Measurements from ENCODE around the gene CNKSR3.

CNKSR3 gene

DNA sequence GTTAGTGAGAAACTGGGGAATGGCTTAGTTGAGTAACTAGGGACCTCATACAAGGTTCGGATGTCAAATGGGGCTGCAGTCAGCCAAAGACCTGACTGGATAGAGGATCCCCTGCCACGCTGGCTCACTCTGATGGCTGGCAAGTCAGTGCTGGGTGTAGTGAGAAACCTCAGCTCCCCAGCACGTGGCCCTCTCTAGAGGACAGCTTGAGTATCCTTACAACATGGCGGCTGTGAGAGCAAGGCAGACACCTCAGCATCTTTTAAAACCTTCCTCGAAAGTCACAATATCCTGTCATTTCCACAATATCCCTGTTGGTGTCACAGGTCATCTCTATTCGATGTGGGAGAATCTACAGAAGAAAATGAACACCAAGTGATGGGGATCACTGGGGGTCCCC, 127.2 kb downstream of the CNKSR3 start:
- no peak for DNase-seq (ENCODE audit: low read depth)
- H3K4me3 ChIP-seq (replicated peaks; ENCODE audit: low read depth, low read length): no peak overlapping the region
- TF ChIP-seq, protein P1, sequence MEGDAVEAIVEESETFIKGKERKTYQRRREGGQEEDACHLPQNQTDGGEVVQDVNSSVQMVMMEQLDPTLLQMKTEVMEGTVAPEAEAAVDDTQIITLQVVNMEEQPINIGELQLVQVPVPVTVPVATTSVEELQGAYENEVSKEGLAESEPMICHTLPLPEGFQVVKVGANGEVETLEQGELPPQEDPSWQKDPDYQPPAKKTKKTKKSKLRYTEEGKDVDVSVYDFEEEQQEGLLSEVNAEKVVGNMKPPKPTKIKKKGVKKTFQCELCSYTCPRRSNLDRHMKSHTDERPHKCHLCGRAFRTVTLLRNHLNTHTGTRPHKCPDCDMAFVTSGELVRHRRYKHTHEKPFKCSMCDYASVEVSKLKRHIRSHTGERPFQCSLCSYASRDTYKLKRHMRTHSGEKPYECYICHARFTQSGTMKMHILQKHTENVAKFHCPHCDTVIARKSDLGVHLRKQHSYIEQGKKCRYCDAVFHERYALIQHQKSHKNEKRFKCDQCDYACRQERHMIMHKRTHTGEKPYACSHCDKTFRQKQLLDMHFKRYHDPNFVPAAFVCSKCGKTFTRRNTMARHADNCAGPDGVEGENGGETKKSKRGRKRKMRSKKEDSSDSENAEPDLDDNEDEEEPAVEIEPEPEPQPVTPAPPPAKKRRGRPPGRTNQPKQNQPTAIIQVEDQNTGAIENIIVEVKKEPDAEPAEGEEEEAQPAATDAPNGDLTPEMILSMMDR (IDR thresholded peaks at IDR 0.05; ENCODE audit: low read length, missing control alignments): no peak

DNA sequence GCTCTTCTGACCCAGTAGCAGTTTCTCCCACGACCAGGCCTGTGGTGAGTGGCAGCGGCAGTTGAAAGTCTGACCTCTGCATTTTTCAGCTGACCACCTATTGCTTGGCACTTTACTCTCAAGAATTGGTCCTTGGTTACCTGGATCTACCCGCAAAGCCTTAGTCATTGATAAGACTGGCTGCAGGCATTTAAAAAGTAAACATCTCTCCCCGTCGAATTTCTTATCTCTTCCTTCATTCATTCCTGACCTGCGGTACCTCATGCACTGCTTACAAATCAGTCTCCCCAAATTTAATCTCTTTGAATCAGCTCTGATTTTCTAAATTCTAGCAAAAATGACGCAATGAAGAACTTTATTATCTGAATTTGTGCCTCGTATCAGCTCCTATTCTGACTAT, 127.7 kb downstream of the CNKSR3 start:
- no peak for DNase-seq (ENCODE audit: low read depth)
- TF ChIP-seq, protein P1 (IDR thresholded peaks at IDR 0.05; ENCODE audit: low read length, missing control alignments): no peak
- H3K4me3 ChIP-seq (replicated peaks; ENCODE audit: low read depth, low read length): no peak overlapping the region

DNA sequence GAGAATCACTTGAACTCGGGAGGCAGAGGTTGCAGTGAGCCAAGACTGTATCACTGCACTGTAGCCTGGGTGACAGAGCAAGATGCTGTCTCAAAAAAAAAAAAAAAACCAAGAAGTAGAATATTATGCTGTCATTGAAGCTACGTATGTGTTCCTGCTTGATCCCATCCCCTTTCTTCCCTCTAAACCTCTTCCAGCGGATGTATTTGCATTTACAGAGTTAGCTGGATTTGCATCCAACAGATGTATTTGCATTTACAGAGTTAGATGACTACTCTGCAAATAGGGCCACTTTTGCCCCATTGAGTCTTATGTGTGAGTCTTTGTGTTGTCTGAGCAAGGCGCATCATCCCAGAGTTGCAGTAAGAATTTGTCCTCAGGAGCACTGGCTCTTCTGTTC, 128.9 kb downstream of the CNKSR3 start:
- TF ChIP-seq, protein P1 (IDR thresholded peaks at IDR 0.05; ENCODE audit: low read length, missing control alignments): no peak

DNA sequence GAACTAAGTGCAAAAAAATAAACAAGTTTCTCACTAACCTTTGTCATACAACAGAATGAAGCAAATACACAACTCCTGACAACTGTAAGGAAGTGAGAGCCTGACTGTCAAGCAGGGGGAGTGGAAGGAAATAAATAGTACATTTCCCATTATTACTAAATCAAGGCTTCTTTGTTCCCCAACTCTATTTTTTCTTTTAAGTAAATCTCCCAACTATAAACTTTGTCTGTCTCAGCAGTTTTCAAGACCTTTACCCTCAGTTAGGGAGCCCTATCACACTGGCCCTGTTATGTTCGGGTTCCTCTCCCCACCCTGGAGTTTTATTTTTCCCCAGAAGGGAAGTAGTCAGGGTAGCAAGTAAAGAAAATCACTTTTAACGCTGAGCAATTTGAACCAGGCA, 129.7 kb downstream of the CNKSR3 start:
- TF ChIP-seq, protein P1 (IDR thresholded peaks at IDR 0.05; ENCODE audit: low read length, missing control alignments): no peak

More for the DNA sequence above, 128.9 kb downstream of the CNKSR3 start:
- no peak overlapping the region for H3K4me3 ChIP-seq (replicated peaks; ENCODE audit: low read depth, low read length)
- DNase-seq (ENCODE audit: low read depth): no peak

DNA sequence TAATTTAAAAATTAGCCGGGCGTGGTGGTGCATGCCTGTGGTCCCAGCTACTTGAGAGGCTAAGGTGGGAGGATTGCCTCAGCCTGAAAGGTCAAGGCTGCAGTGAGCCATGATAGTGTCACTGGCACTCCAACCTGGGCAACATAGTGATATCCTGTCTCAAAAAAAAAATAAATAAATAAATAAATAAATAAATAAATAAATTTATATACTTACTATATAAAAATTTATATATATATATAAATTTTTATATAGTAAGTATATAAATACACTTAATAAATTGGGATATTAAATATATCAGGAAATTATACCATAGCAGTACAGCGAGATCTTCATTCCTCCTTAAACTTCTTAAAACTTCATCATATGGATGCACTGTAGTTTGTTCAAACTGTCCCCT, 130.9 kb downstream of the CNKSR3 start:
- no peak for DNase-seq (ENCODE audit: low read depth)
- TF ChIP-seq, protein P1 (IDR thresholded peaks at IDR 0.05; ENCODE audit: low read length, missing control alignments): no peak
- H3K4me3 ChIP-seq (replicated peaks; ENCODE audit: low read depth, low read length): no peak overlapping the region

More for the DNA sequence above, 129.7 kb downstream of the CNKSR3 start:
- DNase-seq (ENCODE audit: low read depth): no peak
- H3K4me3 ChIP-seq (replicated peaks; ENCODE audit: low read depth, low read length): no peak overlapping the region

DNA sequence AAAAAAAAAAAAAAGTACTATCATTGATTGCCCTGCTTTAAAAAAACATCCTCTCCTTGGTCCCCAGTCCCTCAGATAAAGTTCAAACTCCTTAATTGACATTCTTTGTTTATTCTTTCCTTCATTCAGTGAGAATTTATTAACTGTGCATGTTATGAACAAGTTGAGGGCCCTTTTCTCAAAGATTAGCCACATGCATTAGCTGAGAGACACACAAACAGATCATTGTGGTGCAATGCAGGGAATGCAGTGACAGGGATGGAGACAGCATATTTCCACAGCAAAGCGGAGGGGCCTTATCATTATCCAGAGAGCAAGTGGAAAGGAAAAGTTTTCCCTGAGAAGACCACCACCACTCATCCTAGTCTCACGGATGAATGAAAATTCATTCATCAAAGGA, 132.0 kb downstream of the CNKSR3 start:
- H3K4me3 ChIP-seq (replicated peaks; ENCODE audit: low read depth, low read length): no peak overlapping the region
- DNase-seq (ENCODE audit: low read depth): no peak
- TF ChIP-seq, protein P1 (IDR thresholded peaks at IDR 0.05; ENCODE audit: low read length, missing control alignments): no peak

DNA sequence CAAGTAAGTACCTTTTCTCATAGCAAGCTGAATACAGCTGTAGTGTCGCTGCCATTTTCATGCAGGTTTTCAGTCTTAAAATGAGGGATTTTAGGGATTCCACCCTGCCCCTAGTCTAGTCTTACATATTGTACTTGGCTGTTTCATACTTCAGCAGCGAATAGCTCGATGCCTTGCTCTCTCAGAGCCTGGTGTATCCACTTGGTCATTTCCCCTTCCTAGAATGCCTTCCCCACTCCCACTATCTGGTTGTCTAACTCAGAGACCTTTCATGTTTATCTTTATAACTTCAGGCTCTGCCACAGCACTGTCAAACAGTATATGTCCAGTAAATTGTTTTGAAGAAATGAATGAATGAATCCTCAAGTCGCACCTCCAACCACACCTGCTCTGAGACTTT, 132.8 kb downstream of the CNKSR3 start:
- no peak overlapping the region for H3K4me3 ChIP-seq (replicated peaks; ENCODE audit: low read depth, low read length)
- TF ChIP-seq, protein P1 (IDR thresholded peaks at IDR 0.05; ENCODE audit: low read length, missing control alignments): no peak
- no peak for DNase-seq (ENCODE audit: low read depth)
